Osteocyte (in vitro differentiated cells): ENCODE results near the gene UBE2L3. TPM values are rescaled to one million over a fixed set of nuclear protein-coding genes. Genes with fewer than 3 reads are reported as not detected.
"Not testable (repeated sequence)": the region's sequence is repeated elsewhere in the genome, so short reads cannot be mapped to it uniquely, and the experiment has no call there.

Experiments
- DNase-seq: peaks from one replicate; pipeline ENCODE4 v3.0.0; 2021; ENCODE audit warnings: mixed read lengths; ENCODE audit not compliant: unreplicated experiment; ENCODE audit errors: extremely low spot score
- H3K27ac Mint-ChIP-seq: one replicate; pipeline ENCODE4 v1.8.0; 2021; ENCODE audit warnings: mild to moderate bottlenecking, mixed read lengths; ENCODE audit not compliant: unreplicated experiment
- H3K27me3 Mint-ChIP-seq: one replicate; pipeline ENCODE4 v1.8.0; 2021; ENCODE audit warnings: mixed read lengths; ENCODE audit not compliant: unreplicated experiment
- H3K36me3 Mint-ChIP-seq: one replicate; pipeline ENCODE4 v1.8.0; 2021; ENCODE audit warnings: mixed read lengths; ENCODE audit not compliant: unreplicated experiment
- H3K4me1 Mint-ChIP-seq: one replicate; pipeline ENCODE4 v1.8.0; 2021; ENCODE audit warnings: mixed read lengths; ENCODE audit not compliant: unreplicated experiment
- H3K4me3 Mint-ChIP-seq: one replicate; pipeline ENCODE4 v1.8.0; 2021; ENCODE audit warnings: mild to moderate bottlenecking, moderate library complexity, mixed read lengths; ENCODE audit not compliant: unreplicated experiment
- H3K9me3 Mint-ChIP-seq: one replicate; pipeline ENCODE4 v1.8.0; 2021; ENCODE audit warnings: mixed read lengths; ENCODE audit not compliant: unreplicated experiment
- CTCF ChIP-seq: fragments of 200-600 bp; sonication (generic); IDR thresholded peaks from 2 replicates; pipeline ENCODE4 v1.5.0; 2021; ENCODE audit warnings: antibody characterized with exemption, mild to moderate bottlenecking, moderate library complexity
- total RNA-seq: library from RNA; stranded (reverse); gene quantifications from 2 replicates; pipeline ENCODE4 v1.2.1, GENCODE V29; 2021

The UBE2L3 gene
- total RNA-seq, 1 donor from 2014 or later = 57.1 TPM

GRCh38 chr22:21641789-21642583 is 74.5 kb downstream of the UBE2L3 start, which contains the start of gene SDF2L1:
SDF2L1 (plus strand) TSS chr22:21642302; CDS start chr22:21642337, 35 bp downstream.
- H3K27me3 Mint-ChIP-seq = no peaks in the 10 kb centered on the region
- peak within 1 kb of the TSS; percentile 86 for H3K4me3 Mint-ChIP-seq
- H3K36me3 Mint-ChIP-seq = peaks cover 3% of the 10 kb centered on the region
- peak within 1 kb of the TSS; percentile 83 for H3K27ac Mint-ChIP-seq
- no peaks in the 10 kb centered on the region for H3K9me3 Mint-ChIP-seq
- H3K4me1 Mint-ChIP-seq = peaks cover 20% of the 10 kb centered on the region
- peak; percentile 99 for DNase-seq
- no peak for TF ChIP-seq CTCF

DNA sequence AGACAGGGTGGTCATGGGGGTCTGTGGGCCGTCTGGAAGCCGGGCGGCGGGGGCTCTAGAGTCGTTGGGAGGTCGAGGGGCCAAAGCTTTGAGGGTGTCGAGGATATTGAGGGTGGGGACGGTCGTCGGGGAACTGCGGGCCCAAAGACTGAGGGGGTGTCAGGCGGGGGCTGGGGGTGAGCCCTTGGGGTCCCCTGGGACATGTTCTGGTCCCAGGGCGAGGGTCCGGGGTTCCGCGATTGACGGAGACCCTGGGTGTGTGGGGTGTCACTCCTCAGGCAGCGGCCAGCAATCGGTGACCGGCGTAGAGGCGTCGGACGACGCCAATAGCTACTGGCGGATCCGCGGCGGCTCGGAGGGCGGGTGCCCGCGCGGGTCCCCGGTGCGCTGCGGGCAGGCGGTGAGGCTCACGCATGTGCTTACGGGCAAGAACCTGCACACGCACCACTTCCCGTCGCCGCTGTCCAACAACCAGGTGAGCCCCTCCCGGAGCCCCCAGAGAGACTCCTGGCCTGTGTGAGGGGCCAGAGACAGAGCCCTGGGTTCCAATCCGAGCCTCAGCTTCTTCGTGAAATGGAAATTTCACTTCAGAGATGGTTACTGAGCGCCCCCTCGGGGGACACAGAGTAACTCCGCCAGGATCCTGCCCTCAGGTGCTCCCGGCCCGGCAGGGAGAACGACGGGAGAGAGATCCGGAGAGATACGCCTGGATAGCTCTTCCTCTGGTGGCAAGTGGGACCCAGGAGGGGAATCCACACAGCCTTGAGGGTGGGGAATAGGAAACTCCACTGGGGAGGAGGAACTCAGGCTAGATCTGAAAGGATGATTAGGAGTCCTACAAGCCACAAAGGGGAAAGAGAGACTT is 75.3 kb downstream of the UBE2L3 start:
- H3K4me1 Mint-ChIP-seq = peaks cover 20% of the 10 kb centered on the region

DNA sequence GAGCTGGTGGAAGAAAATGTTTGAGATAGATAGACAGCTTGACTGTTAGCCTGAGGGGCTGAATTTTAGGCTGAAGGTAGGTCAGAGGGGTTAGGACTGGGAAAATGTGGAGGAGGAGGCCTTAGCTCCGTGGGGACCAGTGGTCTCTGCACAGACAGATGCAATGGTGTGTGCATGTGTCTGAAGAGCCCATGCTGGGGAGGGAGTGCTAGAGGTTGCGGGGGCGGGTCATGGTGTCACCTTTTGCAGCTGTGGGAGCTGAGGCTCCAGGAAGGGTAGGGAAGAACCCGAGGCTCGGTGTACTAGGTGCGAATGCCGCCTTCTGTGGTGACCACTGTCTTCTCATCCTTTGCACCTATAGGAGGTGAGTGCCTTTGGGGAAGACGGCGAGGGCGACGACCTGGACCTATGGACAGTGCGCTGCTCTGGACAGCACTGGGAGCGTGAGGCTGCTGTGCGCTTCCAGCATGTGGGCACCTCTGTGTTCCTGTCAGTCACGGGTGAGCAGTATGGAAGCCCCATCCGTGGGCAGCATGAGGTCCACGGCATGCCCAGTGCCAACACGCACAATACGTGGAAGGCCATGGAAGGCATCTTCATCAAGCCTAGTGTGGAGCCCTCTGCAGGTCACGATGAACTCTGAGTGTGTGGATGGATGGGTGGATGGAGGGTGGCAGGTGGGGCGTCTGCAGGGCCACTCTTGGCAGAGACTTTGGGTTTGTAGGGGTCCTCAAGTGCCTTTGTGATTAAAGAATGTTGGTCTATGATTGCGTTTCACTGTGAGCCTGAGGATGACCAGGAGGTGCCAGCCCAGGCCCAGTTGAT is 76.2 kb downstream of the UBE2L3 start:
- Mint-ChIP-seq H3K27ac (peak overlapping the region; percentile 64), H3K9me3 (no peaks in the 10 kb centered on the region), H3K36me3 (peaks cover 3% of the 10 kb centered on the region), H3K27me3 (no peaks in the 10 kb centered on the region), H3K4me3 (peak overlapping the region; percentile 86), H3K4me1 (peaks cover 20% of the 10 kb centered on the region)
- no peak for TF ChIP-seq CTCF
- DNase-seq = no peak

More for the DNA sequence above, 75.3 kb downstream of the UBE2L3 start:
- Mint-ChIP-seq H3K27me3 (no peaks in the 10 kb centered on the region), H3K36me3 (peaks cover 3% of the 10 kb centered on the region), H3K4me3 (peak overlapping the region; percentile 86), H3K9me3 (no peaks in the 10 kb centered on the region), H3K27ac (peak overlapping the region; percentile 83)
- DNase-seq = peak; percentile 88
- TF ChIP-seq CTCF = peak; percentile 69

- not testable (repeated sequence) for H3K27me3 Mint-ChIP-seq
Observed at GRCh38 chr22:21645513-21645912, 78.0 kb downstream of the UBE2L3 start.

More at GRCh38 chr22:21645513-21645912, 78.0 kb downstream of the UBE2L3 start:
- not testable (repeated sequence) for H3K27ac Mint-ChIP-seq, H3K4me3 Mint-ChIP-seq, H3K9me3 Mint-ChIP-seq, H3K36me3 Mint-ChIP-seq, DNase-seq
- peaks cover 20% of the 10 kb centered on the region for H3K4me1 Mint-ChIP-seq
